Vagina (tissue), 2 donors: Measurements from ENCODE around the gene NEURL3.

Experiments
- CTCF ChIP-seq, 3 experiments: fragments of 450-650 bp in 2 of 3; fragments of 200-600 bp in 1 of 3; sonication (generic) in 1 of 3; IDR thresholded peaks; one replicate each; pipeline ENCODE4 v1.5.1; 2017 to 2019; ENCODE audit warnings: antibody characterized with exemption in 3 of 3, mild to moderate bottlenecking in 2 of 3, moderate library complexity in 2 of 3
- POLR2A ChIP-seq, 2 donors: fragments of 450-650 bp; IDR thresholded peaks; one replicate each; pipeline ENCODE4 v1.6.1; 2017; ENCODE audit warnings: antibody characterized with exemption in 2 of 2, mild to moderate bottlenecking in 2 of 2, moderate library complexity in 2 of 2

GRCh38 chr2:96449174-96449573 lies 56.0 kb downstream of the NEURL3 start:
- TF ChIP-seq CTCF (IDR thresholded peaks at IDR 0.05) (no peak), POLR2A (IDR thresholded peaks at IDR 0.05) (no peak)
